NCI-H2227 treated with DMSO at 0.1 percent for 48 hours (cell line): Measurements from ENCODE around the gene LPIN1.
"Not testable (repeated sequence)": the region's sequence is repeated elsewhere in the genome, so short reads cannot be mapped to it uniquely, and the experiment has no call there.

Experiments used
- DNase-seq: peaks from one replicate; lab custom pipeline; 2025; lab: John Stamatoyannopoulos, UW

The LPIN1 gene

DNA sequence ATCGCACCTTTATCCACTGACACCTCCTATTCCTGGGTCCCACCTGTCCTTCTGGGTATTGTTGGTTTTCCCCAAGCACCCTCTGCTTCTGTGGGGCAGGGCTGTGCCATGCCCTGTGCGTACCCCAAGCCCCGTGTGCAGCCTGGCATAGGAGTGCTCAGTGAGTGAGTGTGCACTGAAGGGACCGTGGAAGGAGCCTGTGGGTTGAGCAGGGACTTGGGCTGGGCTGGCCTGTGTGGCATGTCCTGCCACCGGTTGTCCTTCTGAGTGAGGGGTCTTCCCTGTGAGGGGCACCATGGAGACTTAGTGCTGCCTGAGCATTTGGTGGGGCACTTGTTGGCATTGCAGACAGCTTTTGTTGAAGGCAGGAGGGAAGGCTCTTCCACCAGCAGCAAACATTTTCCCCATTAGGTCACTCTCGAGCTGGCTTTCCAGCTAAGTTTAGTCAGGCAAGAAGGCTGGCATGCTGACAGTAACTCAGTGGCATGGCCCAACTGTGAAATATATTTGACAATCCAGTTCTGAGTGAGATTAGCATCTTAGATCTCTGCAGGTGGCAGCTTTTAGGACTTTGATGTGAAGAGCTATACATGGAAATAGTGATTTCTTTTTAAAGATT, 64.7 kb downstream of the LPIN1 start:
- DNase-seq, result no peak

DNA sequence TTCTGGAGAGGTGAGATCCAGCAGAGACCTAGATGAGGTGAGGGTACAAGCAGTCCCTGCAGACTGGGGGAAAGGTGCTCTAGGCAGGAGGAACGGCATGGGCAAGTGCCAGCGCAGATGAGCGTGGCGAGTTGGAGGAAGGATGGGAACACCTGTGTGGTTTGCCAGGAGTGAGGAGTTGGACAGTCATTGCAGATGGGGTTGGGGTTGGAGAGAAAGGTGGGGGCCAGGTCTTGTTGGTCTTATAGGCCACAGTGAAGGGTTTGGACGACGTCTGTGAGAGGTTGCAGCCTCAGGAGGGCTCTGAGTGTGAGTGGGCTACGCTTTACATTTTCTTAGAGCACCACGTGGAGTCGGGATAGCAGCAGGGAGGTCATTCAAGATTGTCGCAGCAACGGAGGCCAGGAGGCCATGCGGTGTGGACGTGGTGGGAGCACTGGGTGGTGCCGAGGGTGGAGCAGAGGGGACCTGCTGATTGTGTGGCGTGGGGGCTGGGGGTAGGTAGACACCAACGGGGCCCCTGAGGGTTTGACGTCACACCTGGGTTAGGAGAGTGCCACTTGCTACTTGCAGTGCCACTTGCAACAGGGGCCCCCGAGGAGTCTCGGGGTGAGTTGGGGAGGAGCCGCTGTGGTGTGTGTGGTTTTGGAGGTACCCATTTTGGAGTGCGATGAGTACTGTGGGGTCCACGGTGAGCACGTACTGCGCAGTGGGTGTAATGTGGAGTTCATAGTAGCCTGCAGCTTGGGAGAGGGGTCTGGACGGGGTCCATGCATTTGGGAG, 66.2 kb downstream of the LPIN1 start:
- DNase-seq, result no peak

DNA sequence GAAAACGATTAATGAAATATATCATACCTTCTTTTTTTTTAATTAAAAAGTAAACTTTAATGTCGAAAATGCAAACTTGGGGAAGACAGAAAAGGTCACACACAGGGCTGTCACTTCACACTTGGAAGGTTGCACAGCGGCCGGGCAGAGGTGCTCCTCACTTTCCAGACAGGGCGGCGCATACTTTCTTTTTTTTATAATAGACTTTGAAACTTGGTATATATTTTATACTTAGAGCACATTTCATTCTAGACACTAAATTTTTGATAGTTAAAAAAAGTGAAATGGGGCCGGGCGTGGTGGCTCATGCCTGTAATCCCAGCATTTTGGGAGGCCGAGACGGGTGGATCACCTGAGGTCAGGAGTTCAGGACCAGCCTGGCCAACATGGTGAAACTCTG, 66.9 kb downstream of the LPIN1 start:
- DNase-seq, result not testable (repeated sequence)

DNA sequence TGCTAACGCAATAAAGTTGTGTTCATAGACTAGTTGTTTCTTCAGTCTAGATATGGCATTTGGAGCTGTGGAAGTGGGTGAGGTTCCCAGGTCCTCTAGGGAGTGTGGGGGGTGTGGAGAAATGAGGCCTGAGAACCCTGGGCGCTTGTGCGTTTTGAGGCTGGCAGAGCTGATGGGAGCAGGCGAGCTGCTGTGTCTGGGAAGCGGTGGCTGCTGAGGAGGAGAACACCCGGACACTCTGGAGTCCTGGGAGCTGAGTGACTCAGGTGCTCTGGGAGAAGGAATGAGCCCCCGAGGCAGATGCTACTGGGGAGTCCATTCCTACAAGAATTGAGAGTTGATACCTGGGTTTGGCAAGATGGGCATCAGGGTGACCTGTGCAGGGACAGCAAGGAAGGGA, 67.5 kb downstream of the LPIN1 start:
- no peak for DNase-seq

DNA sequence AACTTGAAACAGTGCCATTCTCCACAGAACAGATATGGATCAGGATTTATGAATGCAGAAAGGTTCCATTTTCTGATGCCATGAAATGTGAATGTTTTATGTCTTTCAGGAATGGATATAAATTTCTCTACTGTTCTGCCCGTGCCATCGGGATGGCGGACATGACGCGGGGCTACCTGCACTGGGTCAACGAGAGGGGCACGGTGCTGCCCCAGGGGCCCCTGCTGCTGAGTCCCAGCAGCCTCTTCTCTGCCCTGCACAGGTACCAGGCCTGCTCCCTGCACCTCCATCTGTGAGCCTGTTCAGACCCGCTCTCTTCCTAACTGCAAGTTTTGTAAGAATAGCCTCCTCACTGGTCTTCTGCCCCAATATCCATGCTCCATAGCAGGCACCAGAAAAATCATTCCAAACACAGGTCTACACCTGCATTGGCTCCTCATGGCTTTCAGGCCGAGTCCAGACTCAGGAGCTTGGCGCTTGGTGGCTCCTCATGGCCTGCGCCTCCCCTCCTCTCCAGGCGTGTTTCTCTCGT, 68.6 kb downstream of the LPIN1 start:
- no peak for DNase-seq

DNA sequence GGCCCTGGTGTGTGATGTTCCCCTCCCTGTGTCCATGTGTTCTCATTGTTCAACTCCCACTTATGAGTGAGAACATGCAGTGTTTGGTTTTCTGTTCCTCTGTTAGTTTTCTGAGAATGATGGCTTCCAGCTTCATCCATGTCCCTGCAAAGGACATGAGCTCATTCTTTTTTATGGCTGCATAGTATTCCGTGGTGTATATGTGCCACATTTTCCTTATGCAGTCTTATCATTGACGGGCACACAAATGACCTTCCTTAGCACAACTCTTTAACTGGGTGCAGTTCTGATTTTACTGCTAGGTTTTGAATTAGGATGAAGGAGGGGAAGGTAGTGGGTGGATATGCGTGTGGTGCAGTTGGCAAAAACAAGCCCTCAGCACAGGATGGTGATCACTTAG, 70.5 kb downstream of the LPIN1 start:
- not testable (repeated sequence) for DNase-seq

DNA sequence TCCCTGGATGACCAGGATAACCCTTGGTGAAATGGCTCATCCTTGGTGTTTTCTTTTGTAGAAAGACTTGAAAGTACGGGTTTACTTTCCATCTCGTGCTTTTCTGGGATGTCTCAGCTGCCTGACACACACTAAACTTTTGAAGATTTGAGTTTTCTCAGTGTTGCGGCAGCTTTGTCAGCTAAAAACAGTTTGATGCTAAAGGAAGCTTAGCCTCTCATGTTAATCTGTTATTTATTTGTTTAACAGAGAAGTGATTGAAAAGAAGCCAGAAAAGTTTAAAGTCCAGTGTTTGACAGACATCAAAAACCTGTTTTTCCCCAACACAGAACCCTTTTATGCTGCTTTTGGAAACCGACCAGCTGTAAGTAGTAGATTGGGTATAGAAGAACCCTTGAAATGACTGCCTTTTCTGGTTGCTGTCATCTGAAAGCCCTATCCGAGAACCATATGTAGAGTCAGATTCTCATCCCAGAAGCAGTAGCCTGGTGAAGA, 72.8 kb downstream of the LPIN1 start:
- DNase-seq, result no peak

DNA sequence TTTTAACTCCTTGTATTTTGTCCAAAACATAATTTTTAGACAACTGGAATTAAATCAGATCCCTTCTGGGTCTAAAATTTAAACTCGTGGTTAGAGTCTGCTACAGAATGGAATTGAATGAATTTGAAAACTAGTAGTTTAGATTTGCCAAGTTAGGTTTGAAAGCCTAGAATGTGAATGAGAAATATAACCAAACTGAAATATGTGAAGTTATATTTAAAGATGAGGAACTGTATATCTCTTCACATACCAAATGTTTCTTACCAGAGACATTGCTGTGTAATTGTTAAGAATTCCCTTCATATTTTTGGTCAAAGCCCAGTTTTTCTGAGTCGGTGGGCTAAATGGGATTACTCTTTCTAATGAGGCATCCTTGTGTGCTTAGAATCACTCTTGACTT, 74.2 kb downstream of the LPIN1 start:
- DNase-seq, result no peak

DNA sequence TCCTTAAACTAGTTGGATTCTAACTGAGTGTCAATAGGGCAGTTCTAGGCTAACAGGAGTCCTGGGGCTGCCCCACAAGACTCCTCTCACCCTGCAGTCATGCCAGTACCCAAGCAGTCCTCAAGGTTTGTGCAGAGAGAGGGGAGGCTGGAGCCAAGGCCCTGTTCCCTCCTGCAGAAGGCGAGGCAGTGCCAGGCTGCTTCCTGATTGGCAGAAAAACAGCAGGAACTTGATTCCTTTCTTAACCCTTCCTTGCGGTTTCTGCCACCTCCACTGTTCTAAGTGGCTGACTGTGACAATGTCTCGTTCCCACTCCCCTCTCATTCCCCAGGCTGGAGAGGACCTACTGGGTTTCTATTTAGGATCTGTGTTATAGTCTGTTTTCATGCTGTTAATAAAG, 75.3 kb downstream of the LPIN1 start:
- no peak for DNase-seq

DNA sequence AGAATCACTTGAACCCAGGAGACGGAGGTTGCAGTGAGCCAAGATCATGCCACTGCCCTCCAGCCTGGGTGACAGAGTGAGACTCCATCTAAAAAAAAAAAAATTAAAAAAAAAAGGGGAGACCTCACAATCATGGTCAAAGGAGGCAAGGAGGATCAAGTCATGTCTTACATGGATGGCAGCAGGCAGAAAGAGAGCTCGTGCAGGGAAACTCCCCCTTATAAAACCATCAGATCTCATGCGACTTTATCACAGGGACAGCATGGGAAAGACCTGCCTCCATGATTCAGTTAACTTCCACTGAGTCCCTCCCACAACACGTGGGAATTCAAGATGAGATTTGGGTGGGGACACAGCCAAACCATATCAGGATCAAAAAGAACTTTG, 75.9 kb downstream of the LPIN1 start:
- not testable (repeated sequence) for DNase-seq

DNA sequence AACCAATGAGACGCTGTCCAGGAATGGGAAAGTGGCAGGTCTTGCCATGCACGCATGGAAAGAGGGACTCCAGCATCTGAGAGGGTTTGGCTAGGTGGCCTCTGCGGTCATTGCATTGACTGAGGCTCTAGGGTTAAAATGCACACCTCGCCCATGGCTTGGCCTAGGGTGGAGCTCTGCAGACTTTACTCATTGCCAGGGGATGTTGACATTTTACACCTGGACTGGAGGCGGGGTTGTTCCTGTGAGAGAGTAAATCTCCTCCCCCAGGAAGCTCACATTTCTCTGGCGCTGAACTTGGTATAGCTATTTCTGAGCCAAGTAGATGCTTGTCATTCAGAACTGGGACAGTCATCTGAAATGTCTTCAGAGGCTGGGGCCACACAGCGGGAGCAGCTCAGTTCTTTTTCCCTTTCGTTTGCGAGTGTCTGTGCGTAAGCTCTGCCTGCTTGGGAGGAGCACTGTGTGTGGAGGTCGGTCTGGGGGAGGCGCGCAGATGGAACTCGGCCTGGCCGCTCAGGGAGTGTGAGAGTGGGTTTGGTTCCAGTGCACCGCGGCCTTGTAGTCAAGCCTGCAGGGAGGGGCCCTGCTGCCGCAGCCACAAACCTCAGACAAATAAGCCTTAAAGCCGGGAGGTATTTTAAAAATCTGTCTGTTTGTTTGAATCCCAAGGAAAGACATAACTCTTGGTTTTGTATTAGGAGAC, 76.5 kb downstream of the LPIN1 start:
- DNase-seq, result no peak

DNA sequence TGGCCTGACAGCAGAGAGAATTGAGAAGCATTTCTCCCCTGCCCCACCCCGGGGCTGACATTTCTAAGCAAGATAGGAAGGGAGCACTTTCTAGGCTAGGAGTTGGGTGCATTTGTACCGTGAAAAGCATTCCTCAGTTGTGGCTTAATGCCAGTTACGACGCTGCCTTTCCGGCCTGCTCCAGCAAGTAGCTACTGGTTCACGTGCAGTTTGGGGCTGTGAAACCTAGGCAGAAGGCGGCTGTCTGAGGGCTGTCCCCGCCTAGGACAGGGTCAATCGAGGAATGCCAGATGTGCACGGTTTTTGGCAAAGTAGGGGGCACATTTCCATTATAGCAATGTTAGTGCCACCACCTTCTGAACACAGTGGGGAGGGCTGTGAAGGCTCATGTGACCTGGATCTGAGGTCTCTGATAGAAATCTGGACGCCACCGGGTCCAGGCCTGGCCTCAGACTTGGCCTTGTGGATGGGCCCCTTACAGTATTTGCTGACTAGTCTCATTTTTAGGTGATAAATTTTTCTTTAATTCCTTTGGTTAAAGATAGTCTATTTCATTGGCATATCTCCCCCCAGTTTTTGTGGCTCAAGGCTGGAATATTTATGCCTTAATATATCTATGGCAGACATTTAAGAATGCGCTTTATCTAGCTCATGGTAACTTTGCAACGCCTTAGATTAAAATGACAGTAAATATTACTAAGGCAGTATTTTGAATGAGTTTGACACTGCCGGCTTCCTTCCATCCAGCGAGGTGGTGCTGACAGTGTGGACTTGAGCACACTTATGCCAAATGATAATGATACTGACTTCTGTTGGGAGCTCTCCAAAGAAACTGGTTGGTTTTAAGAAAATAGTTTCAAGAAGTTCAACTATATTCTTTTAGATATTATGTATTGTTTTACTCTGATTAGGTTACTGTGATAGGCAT, 78.7 kb downstream of the LPIN1 start:
- DNase-seq, result no peak

DNA sequence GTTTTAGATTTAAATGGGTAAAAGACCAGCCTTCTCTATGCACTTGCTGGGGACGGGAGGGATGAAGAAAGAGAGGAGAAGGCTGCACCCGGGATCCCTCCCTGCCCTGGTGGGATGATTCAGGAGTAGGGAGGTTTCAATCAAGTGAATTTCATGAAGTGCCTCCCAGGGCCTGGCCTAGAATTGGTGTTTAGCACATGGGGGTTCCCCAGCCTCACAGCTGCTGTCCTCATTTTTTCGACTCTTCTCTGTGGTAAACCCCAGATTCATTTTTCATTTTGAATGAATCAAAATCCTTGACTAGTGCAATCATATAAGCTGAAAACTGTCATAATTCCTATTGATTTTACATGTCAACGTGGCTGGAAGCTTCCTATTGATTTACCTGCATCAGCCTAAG, 81.1 kb downstream of the LPIN1 start:
- DNase-seq, result no peak

DNA sequence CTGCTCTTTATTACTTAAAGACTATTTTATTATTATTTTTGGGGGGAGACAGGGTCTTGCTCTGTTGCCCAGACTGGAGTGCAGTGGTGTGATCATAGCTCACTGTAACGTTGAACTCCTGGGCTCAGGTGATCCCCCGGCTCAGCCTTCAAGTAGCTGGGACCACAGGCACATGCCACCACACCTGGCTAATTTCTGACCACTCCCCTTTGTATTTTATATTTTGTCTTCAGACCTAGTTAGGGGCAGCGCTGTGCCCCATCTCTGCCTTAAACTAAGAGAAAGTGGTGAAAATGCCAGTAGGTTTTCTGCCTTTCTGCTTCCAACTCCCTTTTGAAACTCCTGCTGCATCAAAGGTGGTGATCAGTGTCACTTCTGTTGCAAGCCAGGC, 82.5 kb downstream of the LPIN1 start:
- DNase-seq, result no peak

DNA sequence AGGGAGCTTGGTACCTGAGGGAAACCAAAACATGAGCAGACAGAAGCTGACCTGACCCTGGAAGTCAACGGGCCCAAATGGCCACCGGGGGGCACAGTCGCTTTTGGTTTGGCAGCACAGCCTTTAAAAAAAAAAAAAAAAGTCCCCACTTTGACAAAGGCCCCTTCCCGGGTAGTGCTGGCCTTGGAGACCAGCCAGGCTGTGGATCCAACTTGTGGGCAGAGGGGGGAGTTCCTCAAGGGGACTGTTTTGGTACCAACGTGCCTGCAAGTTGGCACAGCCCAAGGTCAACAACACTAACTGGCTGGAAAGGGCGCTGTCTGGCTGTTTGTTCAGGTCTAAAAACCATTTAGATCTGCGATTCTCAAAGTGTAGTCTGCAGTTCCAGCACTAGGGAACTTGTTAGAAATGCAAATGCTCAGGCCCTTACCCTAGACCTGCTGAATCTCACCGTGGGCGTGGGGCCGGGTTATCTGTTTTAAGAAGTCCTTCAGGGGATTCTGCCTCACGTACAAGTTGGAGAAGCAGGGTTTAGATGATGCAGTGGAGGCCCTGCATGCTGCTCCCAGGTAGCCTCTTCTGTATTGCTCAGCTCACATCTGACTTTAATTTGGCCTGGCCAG, 83.0 kb downstream of the LPIN1 start:
- DNase-seq, result peak; percentile 62

DNA sequence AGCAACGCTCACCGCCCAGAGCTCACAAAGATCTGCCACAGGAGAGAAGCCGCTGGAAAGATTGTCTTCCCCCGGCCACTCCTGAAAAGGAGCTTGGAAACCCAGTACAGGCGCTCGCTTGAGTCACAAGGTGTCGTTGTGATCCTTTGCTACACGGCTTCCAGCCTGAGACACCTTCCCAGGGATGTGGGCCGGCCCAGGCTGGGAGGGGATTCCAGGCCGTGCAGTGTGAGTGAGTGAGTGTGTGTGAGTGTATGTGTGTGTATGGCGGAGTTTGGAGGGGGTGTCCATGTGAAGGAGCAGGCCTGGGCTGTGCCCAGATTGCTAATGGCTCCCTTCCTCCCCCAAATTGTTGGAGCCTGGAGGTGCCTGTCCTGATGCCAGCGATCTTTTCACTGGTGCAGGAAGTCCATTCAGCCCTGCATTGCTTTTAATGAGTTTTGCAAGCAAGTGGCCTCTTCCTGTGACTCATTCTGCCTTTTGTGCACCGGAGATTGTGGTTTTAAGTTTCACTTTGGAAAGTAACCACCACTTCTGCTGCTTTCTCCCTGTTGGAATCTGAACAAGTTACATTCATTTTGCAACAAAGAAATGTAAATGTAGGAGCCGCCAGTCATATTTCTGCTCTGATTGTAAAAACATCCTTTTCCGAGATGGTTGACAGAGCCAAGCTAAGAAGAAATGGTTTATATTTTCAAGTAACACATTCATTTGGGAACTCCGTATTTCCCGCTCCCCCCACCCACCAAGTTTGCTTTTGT, 83.7 kb downstream of the LPIN1 start:
- DNase-seq, result peak; percentile 87

DNA sequence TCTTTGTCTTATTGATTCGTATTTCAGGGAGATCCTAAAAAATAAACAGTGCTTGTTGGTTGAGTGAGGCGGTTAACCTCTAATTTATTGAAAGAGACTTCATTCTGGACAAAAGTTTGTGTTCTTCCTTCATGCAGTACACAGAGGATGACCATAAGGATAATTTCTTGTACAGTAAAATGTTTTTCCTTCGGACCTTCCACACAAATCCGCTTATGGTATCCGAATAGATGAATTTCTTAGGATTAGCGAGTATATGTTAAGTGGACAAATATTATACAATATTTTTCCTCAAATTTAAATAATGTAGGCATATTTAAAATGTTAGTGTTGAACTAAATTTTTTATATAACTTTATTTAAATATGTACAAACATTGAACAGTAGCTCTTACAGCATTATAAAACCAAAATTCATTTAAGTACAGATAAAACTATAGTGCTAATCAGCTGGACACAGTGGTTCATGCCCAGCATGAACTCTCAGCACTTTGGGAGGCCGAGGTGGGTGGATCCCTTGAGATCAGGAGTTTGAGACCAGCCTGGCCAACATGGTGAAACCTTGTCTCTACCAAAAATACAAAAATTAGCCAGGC, 84.4 kb downstream of the LPIN1 start:
- no peak for DNase-seq

DNA sequence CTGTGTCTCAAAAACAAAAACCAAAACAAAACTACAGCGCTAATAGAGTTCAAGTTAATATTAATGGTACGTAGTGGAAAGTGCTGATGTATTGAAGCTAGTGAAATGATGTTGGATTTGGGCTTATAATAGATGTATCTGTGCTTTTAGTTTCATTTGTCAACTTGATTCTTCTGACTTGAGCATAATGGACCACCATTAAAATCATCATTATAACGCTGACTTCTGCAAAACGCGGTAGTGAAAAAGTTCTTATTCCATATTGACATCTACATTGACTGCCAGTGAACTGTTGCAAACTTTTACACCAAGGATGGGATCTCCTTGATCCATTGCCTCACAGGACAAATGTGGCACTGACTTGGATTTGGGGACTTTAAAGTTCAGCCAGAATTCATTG, 85.0 kb downstream of the LPIN1 start:
- no peak for DNase-seq

DNA sequence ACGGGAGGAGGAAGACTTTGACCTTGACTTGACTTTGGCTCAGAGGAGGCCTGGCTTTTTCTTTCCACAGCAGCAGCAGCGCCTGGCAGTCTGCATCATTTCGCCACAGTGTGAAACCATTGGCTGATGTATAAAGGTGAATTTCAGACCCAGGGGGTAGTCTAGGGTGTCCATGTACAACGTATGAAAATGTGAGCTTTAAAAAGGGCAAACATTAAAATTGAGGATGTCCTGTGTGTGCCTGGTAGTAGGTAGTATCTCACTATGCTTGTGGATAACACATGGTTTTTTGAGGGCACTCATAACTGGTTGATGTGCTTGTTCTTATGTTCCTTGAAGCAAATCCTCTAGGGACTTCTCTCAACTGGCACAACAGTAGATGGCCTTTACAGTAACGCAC, 86.1 kb downstream of the LPIN1 start:
- DNase-seq, result no peak

DNA sequence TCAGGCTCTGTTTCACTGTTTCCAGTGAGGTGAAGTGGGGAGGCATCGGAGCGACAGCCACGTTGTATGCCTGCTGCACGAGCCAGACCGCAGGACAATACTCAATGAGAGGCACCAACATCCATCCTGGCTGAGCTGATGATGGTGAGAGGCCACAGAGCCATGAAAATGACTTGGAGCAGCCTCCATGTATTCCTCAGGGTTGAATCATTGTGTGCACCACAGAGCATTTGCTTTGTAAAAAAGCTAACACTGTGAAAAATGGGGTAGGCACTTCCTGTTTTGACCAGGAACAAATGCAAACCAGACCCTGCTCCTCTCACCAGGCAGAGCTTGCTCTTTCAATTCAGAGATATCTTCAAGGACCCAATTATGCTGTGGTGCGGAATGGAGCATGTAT, 87.2 kb downstream of the LPIN1 start:
- no peak for DNase-seq
